Cerebellar cortex (tissue), 1 donor: ENCODE results near the gene POLD1.

ENCODE experiments used
- DNase-seq: peaks from one replicate; pipeline ENCODE4 v3.0.0-alpha.2; 2015; ENCODE audit warnings: low spot score

Gene POLD1

DNA sequence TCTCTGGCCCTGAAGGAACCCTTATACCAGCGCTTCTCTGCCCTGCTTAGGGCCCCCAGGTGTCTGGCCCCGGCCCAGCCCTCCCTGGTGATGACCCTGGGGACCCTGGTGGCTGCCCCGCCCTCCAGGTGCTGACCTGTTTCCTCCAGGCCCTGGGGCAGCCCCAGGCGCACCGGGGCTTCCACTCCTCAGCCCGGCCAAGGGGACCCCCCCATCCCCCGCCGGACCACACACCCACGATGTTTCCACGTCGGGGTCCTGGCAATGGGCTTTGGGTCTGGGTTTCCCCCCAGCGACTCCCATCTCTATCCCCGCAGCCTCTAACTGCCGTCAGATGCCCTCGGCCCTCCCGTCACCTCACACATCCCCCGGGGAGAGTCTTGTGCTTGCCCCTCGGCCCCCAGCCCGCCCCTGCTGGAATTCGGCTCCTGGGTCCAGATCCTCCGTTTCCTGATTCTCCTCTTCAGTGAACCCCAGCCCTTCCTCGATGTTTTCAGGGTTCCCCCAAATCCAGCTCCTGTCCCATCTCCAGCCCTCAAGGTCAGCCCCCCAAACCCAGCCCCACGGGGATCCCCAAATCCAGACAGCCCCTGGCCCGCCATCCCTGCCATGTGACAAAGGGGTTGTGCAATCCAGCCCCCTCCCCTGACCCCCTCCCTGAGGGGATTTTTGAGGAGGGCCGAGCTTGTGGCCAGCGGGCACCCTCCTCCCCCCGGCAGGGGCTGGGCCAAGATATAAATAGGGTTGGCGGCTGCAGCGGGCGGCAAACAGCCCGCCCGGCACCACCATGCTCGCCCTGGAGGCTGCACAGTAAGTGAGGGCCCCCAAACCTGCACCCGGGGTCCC is 34.3 kb downstream of the POLD1 start, which contains the start of gene SPIB:
TSS of gene SPIB (plus strand) at position 763 of the 846 bp plus-strand sequence. CDS start at position 788, 25 bp downstream.
- no peak for DNase-seq

DNA sequence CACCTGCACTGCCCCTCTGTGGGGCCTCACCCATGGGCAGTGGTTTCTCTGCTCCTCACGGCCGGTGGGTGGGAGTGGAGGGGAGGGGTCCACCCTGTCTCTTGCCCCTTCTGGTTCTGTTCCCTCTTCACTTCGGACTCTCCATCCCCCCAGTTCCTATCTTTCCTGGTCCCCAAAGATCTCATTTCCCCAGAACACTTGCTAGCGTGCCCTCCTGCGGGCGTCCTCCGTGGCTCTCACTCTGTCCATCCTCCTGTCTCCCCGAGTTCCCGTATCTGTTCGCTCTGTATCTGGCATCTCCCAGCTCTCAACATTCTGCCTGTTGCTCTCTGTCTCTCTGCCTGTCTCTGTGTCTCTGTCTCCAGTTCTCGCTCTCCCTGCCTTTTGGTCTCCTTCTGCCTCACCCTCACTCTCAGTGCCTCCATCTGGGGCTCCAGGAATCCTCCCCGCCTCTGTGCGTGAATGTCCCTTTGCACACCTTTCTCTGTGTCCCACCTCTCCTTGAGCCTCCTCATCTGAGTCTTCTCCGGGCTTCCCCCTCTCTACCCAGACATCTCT is 35.0 kb downstream of the POLD1 start:
- DNase-seq, result no peak

GRCh38 chr19:50419580-50420035 is 35.5 kb downstream of the POLD1 start:
- no peak for DNase-seq

DNA sequence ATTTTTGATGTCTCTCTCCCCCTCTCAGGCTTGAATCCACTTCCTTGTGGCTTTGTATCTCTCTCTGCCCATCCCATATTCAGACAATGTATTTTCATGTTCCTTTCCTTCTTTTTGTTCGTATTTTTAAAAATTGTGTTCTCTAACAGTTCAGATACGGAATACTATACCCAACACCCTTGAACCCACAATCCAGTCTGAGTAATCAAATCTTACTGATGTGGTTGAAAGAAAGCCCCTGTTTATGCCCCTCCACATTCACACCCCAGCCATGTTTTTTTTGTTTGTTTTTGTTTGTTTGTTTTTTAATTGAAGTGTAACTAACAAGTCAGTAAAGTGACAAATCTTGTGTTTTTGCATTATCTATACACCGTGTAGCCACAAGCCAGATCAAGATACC is 36.0 kb downstream of the POLD1 start:
- DNase-seq, result no peak

- DNase-seq, result no peak
These were observed 36.7 kb downstream of the POLD1 start for GRCh38 chr19:50420808-50421207.

DNA sequence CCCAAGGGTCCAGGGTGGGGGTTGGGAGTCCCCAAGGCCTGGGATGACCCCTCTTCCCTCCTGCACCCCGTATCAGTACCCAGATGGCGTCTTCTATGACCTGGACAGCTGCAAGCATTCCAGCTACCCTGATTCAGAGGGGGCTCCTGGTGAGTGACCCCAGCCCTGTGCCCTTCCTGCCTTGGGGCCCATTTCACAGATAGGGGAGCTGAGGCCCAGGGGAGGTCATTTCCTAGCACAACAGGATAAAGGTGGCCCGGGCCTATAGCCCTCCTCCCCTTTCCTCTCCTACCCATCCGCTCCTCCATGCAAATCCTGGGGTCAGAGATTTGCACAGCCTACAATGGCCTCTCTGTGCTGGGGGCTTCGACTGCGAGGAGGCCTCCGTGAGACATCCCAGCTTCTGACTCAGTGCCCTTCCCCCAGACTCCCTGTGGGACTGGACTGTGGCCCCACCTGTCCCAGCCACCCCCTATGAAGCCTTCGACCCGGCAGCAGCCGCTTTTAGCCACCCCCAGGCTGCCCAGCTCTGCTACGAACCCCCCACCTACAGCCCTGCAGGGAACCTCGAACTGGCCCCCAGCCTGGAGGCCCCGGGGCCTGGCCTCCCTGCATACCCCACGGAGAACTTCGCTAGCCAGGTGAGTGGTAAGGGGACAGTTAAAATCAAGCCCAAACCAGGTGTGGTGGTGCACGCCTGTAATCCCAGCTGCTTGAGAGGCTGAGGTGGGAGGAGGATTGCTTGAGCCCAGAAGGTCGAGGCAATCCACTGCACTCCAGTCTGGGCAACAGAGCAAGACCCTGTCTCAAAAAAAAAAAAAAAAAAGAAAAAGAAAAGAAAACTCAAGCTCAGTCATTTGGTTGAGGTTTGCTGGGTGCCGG is 38.5 kb downstream of the POLD1 start:
- DNase-seq, result no peak

DNA sequence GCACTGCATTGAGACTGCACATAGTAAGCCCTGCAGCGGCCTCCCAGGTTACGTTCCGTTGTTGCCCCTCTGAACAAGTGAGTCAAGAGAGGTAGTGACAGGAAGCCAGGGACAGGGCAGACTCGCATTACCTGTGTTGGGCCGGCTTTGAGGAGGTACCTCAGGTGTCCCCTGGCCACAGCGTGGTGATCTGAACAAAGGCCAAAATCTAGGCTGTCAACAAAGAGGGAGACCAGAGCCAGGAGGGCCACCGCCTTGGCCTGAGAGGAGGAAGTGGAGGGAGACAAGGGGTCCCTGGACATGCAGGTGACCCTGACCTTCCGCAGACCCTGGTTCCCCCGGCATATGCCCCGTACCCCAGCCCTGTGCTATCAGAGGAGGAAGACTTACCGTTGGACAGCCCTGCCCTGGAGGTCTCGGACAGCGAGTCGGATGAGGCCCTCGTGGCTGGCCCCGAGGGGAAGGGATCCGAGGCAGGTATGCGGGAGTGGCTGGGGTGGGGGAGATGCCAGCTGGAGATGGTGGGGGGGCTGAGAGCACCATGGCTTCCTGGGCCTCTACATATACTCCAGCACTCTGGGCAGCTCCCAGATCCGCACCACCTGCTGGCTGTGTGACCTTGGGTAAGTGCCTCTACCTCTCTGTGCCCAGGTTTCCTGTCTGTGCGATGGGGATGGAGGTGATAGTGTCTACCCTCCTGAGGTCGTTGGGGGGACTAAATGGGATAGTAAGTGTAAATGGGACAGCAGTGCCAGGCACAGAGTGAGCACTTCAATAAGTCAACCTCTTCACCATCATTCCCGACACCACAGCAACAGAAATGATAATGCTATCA is 39.3 kb downstream of the POLD1 start:
- no peak for DNase-seq

DNA sequence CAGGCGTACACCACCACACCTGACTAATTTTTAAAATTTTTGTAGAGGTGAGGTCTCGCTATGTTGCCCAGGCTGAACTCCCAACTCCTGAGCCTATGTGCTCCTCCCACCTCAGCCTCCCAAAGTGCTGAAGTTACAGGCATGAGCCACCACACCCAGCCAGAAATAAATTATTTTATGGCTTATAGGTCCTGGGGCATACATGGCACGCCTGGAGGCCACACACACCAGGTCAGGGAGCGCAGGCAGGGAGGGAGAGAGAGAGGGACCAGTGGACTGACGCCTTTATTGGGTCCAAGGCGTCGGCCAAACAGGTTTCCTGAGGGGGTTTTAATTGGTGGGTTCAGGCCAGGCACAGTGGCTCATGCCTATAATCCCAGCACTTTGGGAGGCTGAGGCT is 41.4 kb downstream of the POLD1 start:
- DNase-seq, result no peak

- no peak for DNase-seq
These were observed 43.3 kb downstream of the POLD1 start for GRCh38 chr19:50427318-50427925.

DNA sequence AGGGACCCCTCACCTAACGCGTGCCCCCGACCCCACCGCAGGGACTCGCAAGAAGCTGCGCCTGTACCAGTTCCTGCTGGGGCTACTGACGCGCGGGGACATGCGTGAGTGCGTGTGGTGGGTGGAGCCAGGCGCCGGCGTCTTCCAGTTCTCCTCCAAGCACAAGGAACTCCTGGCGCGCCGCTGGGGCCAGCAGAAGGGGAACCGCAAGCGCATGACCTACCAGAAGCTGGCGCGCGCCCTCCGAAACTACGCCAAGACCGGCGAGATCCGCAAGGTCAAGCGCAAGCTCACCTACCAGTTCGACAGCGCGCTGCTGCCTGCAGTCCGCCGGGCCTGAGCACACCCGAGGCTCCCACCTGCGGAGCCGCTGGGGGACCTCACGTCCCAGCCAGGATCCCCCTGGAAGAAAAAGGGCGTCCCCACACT is 43.9 kb downstream of the POLD1 start:
- peak; percentile 27 for DNase-seq

DNA sequence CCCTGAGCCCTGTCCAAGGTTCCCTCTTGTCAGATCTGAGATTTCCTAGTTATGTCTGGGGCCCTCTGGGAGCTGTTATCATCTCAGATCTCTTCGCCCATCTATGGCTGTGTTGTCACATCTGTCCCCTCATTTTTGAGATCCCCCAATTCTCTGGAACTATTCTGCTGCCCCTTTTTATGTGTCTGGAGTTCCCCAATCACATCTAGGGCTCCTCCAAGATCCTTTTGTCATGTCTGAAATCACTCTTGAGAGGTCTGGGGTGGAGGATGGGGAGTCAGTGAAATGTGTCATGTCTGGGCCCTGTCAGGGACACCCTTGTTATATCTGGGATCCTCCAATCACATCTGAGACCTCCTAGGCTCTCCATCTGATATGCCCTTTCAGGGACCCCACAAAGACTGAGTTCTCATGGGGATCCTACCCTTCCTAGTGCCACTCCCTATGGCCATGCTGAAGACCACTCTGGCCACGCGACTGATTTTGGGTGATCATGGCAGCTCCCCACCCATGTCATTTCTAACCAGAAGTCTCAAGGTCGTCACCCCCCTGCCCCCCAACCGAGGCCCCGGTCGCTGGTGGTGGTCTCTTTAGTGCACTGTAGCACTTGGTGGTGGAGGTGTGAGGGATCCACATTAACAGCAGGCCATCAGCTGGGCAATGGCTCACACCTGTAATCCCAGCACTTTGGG is 44.8 kb downstream of the POLD1 start:
- no peak for DNase-seq

- DNase-seq, result no peak
These were observed 46.8 kb downstream of the POLD1 start for GRCh38 chr19:50430888-50431342.

GRCh38 chr19:50431343-50432220 is 47.4 kb downstream of the POLD1 start:
- peak; percentile 76 for DNase-seq

- DNase-seq, result no peak
These were observed 48.3 kb downstream of the POLD1 start, which contains the start of gene MYBPC2 for GRCh38 chr19:50432221-50433028. MYBPC2 (plus strand) TSS chr19:50432892; CDS start chr19:50432954, 62 bp downstream.

DNA sequence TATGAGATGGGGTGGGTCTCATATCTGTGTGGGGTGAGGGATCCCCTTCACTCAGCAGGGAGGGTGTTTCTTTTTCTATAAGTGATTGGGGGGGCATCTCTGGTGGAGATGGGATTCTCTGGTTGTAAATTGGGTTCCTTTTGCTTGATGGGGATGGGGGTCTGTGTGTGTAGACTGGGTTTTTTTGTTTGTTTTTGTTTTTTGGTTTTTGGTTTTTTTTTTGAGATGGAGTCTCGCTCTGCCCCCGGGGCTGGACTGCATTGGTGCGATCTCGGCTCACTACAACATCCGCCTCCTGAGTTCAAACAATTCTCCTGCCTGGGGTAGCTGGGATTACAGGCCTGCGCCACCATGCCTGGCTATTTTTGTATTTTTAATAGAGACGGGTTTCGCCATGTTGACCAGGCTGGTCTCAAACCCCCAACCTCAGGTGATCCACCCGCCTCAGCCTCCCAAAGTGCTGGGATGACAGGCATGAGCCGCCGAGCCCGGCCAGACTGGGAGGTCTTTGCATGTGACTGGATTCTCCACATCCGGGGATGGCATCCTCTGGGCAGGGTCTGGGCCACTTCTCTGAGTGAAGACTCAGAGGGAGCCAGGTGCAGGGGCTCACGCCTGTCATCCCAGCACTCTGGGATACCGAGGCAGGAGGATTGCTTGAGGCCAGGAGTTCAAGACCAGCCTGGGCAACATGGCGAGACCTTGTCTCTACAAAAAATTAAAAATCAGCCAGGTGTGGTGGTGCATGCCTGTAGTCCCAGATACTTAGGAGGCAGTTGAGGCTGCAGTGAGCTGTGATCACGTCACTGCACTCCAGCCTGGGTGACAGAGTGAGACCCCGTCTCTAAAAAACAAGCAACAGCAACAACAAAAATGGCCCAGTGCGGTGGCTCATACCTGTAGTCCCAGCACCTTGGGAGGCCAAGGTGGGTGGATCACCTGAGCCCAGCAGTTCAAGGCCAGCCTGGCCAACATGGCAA is 49.3 kb downstream of the POLD1 start:
- no peak for DNase-seq

DNA sequence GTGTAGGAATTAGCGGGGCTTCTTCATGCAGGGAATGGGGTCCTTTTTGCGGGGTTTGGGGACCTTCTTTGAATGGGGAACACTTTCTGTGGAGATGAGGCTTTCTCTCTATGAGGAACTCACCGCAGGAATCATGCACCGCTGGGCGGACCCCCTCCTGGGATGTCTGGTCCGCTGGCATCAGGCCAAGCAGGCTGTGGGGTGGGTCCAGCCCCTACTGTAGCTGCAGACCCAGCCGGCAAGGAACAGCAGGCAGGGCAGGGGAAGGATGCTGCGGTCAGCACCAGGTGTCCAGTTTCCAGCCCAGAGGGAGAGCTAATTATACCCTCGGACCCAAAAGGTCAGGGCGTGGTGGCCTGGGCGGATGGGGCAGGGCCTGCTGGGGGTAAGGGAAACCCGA is 50.4 kb downstream of the POLD1 start:
- no peak for DNase-seq

DNA sequence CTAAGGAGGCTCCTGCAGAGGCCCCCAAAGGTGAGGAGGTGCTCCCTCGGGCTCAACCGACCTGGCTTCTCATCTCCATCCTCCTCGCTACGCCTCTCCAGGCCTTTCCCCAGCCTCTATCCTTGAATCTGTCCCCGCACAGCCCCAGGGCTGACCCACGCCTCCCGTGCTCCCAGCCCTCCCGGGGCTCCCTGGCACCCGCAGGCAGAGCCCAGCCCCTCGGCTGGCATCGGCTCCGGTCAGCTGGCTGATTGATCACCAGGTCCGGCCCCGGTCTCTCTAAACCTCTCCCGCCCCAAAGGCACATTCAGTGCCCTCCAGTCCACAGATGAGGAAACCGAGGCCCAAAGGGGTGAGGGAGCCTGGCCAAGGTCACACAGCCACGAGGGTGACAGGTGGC is 51.1 kb downstream of the POLD1 start:
- DNase-seq, result no peak
